ENCODE data around the gene DGKD. TPM values are rescaled to one million over a fixed set of nuclear protein-coding genes. Genes with fewer than 3 reads are reported as not detected.

DGKD gene
- total RNA-seq, 1 experiment from 2014 or later: 195 TPM

DNA sequence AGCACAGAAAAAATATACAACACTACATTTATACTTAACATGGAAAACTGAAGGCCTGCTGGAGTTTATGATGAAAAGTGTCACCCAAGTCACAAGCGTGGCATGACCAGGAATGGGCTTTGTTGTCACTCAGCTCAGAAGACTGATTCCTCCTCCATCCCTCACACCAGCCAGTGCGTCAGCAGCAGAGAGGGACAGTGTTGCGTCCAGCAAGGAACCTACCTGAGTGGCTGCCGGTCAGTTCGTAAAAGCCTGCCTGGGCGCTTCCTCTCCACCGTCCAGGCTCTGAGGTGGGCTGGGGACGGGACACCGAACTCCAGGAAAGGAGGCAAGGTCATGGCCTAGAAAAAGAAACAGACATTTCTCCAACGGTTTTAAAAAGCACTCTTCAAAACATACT, 134.8 kb downstream of the DGKD start:
- DNase-seq (ENCODE audit: extremely low read depth, low read depth): no peak

DNA sequence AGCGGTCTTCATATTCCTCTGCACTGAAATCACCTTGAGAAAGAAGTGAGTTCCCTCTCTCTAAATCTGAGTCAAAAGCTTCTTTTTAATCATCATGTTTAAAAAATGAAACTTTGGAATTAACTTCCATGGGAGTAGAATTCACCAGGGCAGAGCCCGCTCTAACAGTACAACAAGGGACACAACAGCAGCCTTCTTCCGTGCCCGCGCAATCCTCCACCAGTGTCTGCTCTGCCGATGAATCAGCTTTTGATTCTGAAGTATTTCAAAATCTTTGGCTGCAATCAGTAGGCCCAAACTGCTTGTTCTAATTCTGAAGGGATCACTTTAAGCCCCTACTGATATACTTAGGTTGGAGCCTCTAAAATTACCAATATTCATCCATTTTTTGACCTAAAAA, 135.4 kb downstream of the DGKD start:
- DNase-seq (ENCODE audit: extremely low read depth, low read depth): no peak

DNA sequence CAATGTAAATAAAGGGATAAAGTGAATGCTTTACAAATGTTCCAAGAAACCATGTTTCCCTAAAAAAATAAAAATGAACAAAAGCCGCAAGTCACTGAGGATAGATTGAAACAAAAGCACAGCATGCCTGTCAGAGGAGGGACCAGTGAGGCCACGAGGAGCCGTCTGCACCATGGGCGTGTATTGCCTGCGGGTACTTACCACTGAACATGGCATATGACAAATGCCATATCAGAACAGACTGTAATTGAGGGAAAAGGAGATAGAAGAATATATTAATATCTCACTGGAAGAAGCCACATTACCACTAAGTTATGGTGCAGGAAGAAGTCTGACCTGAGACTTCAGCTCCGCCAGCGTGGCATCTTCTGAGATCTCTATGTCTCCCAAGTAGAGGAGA, 136.5 kb downstream of the DGKD start:
- no peak for DNase-seq (ENCODE audit: extremely low read depth, low read depth)

DNA sequence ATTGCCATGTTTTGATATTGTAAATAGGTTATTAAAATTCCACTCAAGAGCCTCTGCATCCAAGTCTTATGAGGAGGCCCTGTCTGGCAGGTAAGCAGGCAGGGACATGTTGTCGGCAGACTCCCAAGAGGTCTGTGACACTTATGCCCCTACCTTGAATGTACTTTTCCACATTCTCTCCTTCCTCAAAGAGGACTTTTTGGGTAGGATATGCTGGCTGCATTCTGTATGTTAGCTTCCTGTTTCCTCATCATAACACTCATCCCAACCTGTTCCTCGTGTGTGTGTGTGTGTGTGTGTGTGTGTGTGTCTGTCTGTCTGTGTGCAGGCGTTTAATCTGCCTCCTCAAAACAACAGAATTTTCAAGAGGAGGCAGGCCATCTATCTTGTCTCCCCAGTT, 137.0 kb downstream of the DGKD start:
- no peak for DNase-seq (ENCODE audit: extremely low read depth, low read depth)

DNA sequence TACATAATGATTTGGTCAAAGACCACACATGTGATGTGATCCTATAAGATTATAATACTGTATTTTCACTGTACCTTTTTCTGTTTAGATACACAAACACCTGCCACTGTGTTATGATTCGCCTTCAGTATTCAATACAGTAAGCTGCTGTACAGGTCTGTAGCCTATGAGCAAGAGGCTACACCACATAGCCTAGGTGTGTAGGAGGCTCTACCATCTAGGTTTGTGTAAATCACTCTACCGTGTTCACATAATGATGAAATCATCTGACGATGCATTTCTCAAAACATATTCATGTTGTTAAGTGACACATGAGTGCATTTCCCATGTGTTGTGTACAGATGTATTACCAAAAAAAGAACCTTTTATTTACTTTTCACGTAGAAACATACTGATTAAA, 137.8 kb downstream of the DGKD start:
- DNase-seq (ENCODE audit: extremely low read depth, low read depth): no peak

DNA sequence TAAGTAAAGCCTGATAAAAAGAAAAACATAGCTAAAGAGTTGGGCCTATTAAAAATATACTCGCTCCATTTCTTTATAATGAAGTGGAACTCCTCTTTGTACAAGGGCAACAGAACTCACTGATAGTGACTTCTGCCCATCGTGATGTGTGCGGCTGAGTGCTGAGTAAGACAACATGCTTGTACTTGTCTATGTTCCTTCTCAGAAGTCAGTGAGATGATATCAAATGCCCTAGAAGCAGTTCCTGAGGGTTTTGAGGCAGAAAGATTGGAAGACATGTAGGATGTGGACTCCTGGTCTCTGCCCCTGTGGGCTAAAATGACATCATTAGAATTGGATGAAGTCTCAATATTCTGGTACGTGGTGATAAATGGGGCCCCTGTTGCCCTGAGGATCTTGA, 138.5 kb downstream of the DGKD start:
- no peak for DNase-seq (ENCODE audit: extremely low read depth, low read depth)

DNA sequence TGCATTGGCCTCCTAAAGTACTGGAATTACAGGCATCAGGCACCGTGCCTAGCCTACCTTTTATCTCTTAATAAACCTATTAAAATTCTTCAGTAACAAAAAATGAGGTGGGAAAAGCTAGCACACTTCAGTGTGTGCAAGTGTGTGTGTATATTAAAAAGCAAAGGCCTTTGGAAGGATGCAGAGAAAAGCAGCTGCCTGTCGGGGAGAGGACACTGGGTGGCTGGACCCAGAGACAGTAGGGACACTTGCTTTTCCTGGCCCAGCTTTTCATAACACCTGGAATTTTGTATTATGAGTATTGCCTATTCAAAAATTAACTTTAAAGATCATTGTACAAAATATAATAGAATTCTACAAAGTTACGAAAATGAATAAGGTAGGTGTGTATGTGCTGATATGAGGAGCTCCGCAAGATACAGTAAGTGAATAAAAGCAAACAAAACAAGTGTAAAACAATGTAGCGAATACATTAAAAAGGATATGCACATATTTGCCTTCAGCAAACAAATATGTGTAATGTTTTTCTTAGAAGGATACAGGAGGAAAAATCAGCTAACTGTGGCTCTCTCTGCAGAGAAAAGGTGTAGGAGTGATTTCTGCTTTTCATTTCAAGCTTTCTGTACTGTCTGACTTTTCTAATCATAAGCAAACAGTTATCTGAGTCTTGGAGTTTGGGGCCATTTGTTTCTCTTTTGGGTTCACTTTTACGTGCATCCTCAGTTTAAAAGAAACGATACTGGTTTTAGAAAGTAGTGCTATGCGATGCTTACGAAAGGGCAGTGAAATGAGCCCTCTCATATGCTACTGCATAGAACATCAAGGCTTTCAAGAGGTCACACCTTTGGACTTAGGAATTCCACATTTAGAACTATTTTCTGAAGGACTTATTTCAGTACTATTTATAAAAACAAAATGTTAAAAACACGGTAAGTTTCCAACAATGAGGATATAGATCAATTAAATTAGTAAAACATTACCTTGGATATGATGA, 141.5 kb downstream of the DGKD start:
- no peak for DNase-seq (ENCODE audit: extremely low read depth, low read depth)

DNA sequence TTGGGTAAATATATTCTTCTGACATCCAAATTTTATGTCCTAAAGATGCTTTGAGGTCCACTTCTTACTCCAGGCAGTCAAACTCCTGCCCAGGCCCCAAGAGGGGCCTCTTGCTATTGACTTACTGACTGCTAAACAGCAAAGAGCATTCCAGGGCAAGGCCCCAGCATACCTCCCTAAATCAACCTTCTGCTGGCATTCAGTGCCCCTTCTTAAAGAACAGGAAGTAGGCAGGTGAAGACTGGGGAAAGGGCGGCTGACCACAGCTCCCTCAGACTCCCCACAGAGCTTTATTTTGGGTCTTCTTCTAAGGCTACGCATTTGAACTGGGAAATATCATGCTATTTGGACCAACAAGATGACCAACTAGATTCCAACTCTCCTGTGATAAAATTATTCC, 143.4 kb downstream of the DGKD start:
- DNase-seq (ENCODE audit: extremely low read depth, low read depth): no peak

DNA sequence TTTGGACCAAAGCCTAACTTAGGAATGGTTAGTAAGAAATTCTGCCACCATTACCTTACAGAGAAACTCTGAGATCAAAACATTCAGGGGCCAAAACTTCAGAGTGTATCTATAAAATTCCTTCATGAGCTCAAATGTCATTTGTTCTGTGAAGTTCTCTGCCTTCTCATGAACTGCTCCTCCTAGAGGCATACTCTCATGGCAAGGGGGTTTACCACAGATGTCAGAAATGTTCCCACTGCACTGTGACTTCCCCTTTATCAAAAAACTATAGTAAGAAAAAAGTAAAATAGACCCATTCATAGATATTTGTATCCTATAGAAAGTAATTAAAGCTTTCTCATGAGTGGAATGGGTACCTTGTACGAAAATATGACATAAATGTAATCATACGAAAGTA, 143.8 kb downstream of the DGKD start:
- DNase-seq (ENCODE audit: extremely low read depth, low read depth): no peak

DNA sequence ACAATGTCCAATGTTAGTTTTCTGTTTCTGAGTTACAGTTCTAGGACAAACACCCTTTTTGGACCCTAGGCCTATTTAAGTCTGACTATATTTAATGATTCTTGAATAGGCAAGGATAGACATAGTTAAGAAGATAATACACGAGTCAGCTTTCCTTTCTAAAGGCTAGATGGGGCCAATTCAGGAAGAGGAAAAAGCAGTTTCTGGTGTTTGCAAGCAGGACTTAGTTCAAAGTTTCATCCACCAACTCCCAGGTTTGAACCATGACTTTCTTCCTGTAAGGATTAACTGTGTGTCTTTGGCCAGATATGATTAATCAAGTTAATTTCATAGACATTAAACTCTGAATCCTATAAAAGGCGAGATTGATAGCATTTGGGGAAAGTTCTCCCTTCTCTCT, 145.6 kb downstream of the DGKD start:
- DNase-seq (ENCODE audit: extremely low read depth, low read depth): no peak

DNA sequence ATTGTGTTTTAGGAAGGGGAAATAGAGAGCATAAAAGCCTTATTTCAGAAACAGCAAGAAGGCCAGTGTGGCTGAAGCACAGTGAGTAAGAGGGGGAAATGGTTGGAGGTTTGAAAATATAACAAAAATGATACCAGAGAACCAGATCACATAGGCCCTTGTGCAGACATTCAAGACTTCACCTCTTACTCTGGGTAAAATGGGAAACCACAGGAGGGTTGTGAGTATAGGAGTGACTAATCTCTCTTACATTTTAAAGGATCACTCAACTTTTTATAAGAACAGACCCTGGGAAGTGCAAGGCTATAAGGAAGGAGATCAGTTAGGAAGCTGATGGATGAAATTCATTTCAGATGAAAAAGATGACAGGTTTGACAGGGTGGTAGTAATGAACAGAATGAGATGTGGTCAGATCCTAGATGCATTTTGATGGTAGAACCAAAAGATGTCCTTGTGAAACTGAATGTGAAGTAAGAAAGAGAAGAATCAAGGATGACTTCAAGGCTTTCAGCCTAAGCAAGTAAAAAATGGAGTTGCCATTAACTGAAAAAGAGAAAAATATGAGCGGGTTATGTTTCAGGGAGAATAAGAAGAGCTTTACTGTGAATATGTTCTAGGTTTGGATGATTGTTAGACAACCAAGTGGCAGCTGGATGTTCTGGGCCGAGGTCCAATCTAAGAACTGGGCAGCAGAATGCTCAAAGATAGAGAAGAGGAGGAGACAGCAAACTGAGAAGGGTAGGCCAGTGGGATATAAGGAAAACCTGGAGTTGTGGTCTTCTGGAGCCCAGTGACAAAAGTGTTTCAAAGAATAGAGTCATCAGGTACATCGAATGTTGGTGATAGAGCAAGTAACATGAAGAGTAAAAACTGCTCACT, 147.1 kb downstream of the DGKD start:
- no peak for DNase-seq (ENCODE audit: extremely low read depth, low read depth)

DNA sequence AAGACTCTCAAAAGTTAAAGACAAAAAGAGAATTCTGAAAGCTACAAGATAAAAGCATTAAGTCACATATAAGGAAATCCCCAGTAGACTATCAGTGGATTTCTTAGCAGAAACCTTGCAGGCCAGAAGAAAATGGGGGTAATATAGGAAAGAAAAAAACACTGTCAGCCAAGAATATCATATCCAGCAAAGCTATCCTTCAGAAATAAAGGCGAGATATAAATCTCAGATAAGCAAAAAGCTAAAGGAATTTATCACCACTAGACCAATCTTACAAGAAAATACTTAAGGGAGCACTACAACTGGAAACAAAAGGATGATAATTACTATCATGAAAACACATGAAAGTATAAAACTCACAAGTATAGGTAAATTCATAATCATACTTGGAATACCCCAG, 149.2 kb downstream of the DGKD start:
- DNase-seq (ENCODE audit: extremely low read depth, low read depth): no peak

DNA sequence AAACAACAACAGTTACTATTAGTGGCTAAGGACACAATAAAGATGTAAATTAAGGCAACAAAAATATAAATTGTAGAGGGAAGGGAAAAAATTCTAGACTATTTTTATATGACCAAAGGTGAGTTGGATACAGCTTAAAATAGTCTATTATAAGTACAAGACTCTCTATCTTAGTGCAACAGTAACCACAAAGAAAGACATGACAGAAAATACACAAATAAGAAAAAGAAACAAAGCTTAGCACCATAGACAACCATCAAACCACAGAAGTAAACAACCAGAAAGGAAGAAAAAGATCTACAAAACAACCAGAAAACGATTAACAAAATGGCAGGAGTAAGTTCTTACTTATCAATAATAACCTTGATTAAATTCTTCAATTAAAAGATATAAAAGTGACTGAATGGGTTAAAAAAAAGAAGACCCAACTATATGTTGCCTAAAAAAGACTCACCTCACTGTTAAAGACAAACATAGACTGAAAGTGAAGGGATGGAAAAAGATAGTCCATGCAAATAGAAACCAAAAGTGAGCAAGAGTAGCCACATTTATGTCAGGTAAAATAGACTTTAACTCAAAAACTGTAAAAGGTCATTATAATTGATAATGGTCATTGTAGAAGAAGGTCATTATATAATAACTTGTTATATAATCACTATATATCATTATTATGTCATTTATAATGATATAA, 149.8 kb downstream of the DGKD start:
- DNase-seq (ENCODE audit: extremely low read depth, low read depth): no peak

DNA sequence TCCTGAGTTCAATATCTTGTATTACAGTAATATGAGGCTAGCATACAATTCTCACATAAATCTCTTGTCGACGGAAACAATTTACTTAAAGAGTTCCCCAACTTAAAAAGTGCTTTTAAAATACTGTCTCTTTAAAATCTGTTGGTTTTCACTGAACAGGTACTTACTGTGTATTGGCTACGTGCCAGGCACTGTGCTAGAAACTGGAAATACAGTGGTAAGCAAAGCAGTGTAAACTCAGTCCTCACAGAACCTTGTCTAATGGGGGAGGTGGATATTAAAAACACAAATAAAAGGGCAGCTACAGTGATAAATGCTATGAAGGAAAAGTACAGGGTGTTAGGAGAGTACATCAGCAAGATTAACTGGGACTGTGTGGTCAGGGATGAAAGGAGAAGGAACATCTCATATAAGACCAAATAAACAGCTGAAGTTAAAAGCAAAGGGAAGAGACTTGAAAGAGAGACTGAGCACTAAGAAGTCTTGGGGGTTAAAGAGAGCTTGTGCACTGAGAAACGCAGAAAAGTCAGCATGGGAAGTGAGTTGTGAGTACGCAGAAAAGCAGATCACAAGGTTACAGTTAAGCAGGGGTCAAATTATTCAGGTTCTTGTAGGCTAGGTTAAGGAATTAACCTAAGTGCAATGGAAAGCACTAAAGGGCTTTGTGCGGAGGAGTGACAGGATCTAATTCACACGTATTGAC, 159.8 kb downstream of the DGKD start:
- no peak for DNase-seq (ENCODE audit: extremely low read depth, low read depth)

DNA sequence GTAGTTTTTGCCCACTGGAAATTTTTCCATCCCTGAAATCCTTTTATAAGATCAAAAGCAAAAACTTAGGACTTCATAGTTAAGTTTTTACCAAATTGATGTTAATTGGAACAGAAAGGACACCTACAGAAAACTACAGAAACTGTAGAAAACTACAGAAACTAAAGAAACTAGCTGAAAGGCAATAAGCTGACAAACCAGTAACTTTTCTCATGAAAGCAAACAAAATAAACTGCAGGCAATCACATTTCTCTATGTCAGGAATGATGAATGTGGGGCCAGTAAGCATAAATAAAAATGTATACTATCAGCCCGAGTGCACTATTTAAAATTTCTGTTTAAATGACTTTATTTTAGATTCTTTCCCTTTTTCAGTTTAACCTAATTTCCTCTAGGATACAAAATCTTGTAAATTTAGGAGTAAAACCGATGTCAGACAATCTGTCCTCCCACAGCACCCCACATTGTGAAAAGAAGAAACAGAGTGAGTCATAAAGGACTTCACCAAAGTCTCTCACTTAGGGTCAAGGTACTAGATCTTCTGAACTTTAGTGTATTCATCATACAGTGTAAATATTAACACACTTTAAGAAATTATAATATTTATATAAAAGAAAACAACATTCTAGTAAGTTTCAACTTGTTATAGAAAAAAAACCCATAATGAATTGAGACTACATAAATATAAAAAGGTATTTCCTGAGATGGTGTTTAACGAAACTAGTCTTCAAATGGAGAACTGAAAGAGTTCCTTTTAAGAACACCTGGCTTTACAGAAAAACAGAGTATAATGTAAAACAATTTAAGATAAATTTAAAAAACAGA, 165.7 kb downstream of the DGKD start:
- no peak for DNase-seq (ENCODE audit: extremely low read depth, low read depth)
